GM23338 (cell line): Measurements from ENCODE around the gene SLC2A1. TPM values are rescaled to one million over a fixed set of nuclear protein-coding genes. Genes with fewer than 3 reads are reported as not detected.

Source experiments
- ATAC-seq: fragments of 200-7000 bp; cut with Tn5 transposase; 3 replicates; pipeline ENCODE4 v1.9.1; 2020
- DNase-seq: peaks from one replicate; pipeline ENCODE4 v3.0.0-alpha.2; 2015; ENCODE audit warnings: low spot score
- H2AFZ ChIP-seq: fragments of 200-600 bp; sonication (generic); 2 replicates; pipeline ENCODE4 v1.8.0; 2016; ENCODE audit warnings: antibody characterized with exemption, mild to moderate bottlenecking, moderate library complexity
- H3F3A ChIP-seq: fragments of 200-600 bp; sonication (generic); replicated peaks from 2 replicates; pipeline ENCODE4 v1.8.0; 2017; ENCODE audit warnings: antibody characterized with exemption, mixed run types, low read depth
- H3K27ac ChIP-seq: fragments of 200-600 bp; sonication (generic); 2 replicates; pipeline ENCODE4 v1.6.1; 2016; ENCODE audit warnings: low read depth
- H3K27me3 ChIP-seq: fragments of 200-600 bp; sonication (generic); 2 replicates; pipeline ENCODE4 v1.8.0; 2016; ENCODE audit warnings: mild to moderate bottlenecking, mixed run types, moderate library complexity; ENCODE audit not compliant: insufficient read depth
- H3K36me3 ChIP-seq: fragments of 200-600 bp; sonication (generic); 2 replicates; pipeline ENCODE4 v1.8.0; 2016; ENCODE audit warnings: mild to moderate bottlenecking; ENCODE audit not compliant: insufficient read depth
- H3K4me1 ChIP-seq: fragments of 200-600 bp; sonication (generic); 2 replicates; pipeline ENCODE4 v1.8.0; 2016; ENCODE audit warnings: mild to moderate bottlenecking, moderate library complexity; ENCODE audit not compliant: insufficient read depth
- H3K4me2 ChIP-seq: fragments of 200-600 bp; sonication (generic); 2 replicates; pipeline ENCODE4 v1.7.1; 2017; ENCODE audit warnings: mixed run types
- H3K4me3 ChIP-seq: fragments of 200-600 bp; sonication (generic); 2 replicates; pipeline ENCODE4 v1.6.1; 2016; ENCODE audit warnings: mixed run types
- H3K79me2 ChIP-seq: fragments of 200-600 bp; sonication (generic); replicated peaks from 2 replicates; pipeline ENCODE4 v1.8.0; 2017; ENCODE audit warnings: mild to moderate bottlenecking; ENCODE audit not compliant: insufficient read depth
- H3K9me2 ChIP-seq: fragments of 200-600 bp; sonication (generic); 2 replicates; pipeline ENCODE4 v1.8.0; 2017; ENCODE audit not compliant: insufficient read depth
- H4K20me1 ChIP-seq: fragments of 200-600 bp; sonication (generic); replicated peaks from 2 replicates; pipeline ENCODE4 v1.8.0; 2017; ENCODE audit warnings: mild to moderate bottlenecking; ENCODE audit not compliant: insufficient read depth
- H3K27ac Mint-ChIP-seq: 2 replicates; pipeline ENCODE4 v1.8.0; 2020; ENCODE audit warnings: inconsistent platforms, mild to moderate bottlenecking, moderate library complexity, mixed read lengths
- H3K27me3 Mint-ChIP-seq: 3 replicates; pipeline ENCODE4 v1.8.0; 2022; ENCODE audit warnings: low read depth, mild to moderate bottlenecking, moderate library complexity, mixed read lengths, inconsistent platforms; ENCODE audit not compliant: insufficient read depth, poor library complexity
- H3K36me3 Mint-ChIP-seq: 3 replicates; pipeline ENCODE4 v1.8.0; 2021; ENCODE audit warnings: low read depth, mild to moderate bottlenecking, inconsistent platforms, moderate library complexity, mixed read lengths
- H3K4me1 Mint-ChIP-seq: 3 replicates; pipeline ENCODE4 v1.8.0; 2020; ENCODE audit warnings: mild to moderate bottlenecking, inconsistent platforms, mixed read lengths
- H3K4me3 Mint-ChIP-seq: 3 replicates; pipeline ENCODE4 v1.8.0; 2021; ENCODE audit warnings: moderate library complexity, mild to moderate bottlenecking, inconsistent platforms, mixed read lengths
- H3K9me3 Mint-ChIP-seq: 3 replicates; pipeline ENCODE4 v1.8.0; 2020; ENCODE audit warnings: moderate library complexity, mild to moderate bottlenecking, inconsistent platforms, mixed read lengths
- CREB1 ChIP-seq: fragments of 250-450 bp; sonication (Bioruptor Pico); IDR thresholded peaks from 2 replicates; pipeline ENCODE4 v1.5.0; 2020; ENCODE audit warnings: low read depth, mild to moderate bottlenecking, moderate library complexity
- CTCF ChIP-seq, 2 experiments: fragments of 200-600 bp in 1 of 2; sonication (generic) in 1 of 2; conservative IDR thresholded peaks; 2 replicates each; pipeline versions ENCODE4 v1.5.1 to v1.6.1; 2016 to 2017; ENCODE audit warnings: antibody characterized with exemption in 2 of 2, low read depth in 2 of 2, mild to moderate bottlenecking in 2 of 2, moderate library complexity in 1 of 2
- EZH2 ChIP-seq: fragments of 200-600 bp; sonication (generic); IDR thresholded peaks from one replicate; pipeline ENCODE4 v1.8.0; 2017; ENCODE audit warnings: antibody characterized with exemption, mild to moderate bottlenecking, low read depth; ENCODE audit not compliant: unreplicated experiment
- EZH2phosphoT487 ChIP-seq: fragments of 200-600 bp; sonication (generic); IDR thresholded peaks from one replicate; pipeline ENCODE4 v1.8.1; 2018; ENCODE audit warnings: antibody characterized with exemption; ENCODE audit not compliant: unreplicated experiment
- JUNB ChIP-seq: IDR thresholded peaks from one replicate; pipeline ENCODE4 v1.6.1; 2016; ENCODE audit warnings: antibody characterized with exemption; ENCODE audit not compliant: unreplicated experiment
- NANOG ChIP-seq: IDR thresholded peaks from 2 replicates; pipeline ENCODE4 v1.6.1; 2016; ENCODE audit warnings: antibody characterized with exemption, borderline replicate concordance
- POLR2AphosphoS5 ChIP-seq: IDR thresholded peaks from 2 replicates; pipeline ENCODE4 v1.6.1; 2016; ENCODE audit warnings: antibody characterized with exemption, low read depth
- STAT1 ChIP-seq: IDR thresholded peaks from one replicate; pipeline ENCODE4 v1.6.1; 2016; ENCODE audit warnings: antibody characterized with exemption; ENCODE audit not compliant: unreplicated experiment
- ZNF331 ChIP-seq: fragments of 250-450 bp; sonication (Bioruptor Pico); IDR thresholded peaks from 2 replicates; pipeline ENCODE4 v1.5.0; 2020; ENCODE audit warnings: low read depth, mild to moderate bottlenecking, moderate library complexity
- polyA plus RNA-seq: library from polyadenylated mRNA; unstranded; fragments of >200 nt; fragmentation: Nextera tagmentation; extraction: Ambion mirVana; gene quantifications from 2 replicates; pipeline ENCODE4 v1.2.1, GENCODE V29; 2016
- total RNA-seq: library from RNA; depleted of rRNA; stranded (reverse); fragments of >200 nt; shearing (Covaris generic); gene quantifications from 2 replicates; pipeline ENCODE4 v1.2.3, GENCODE V29; 2014
- TF ChIP-seq, protein P1 (sequence below): IDR thresholded peaks from 2 replicates; pipeline ENCODE4 v1.6.1; 2016; ENCODE audit warnings: antibody characterized with exemption
- TF ChIP-seq, protein P2 (sequence below): fragments of 250-450 bp; sonication (Bioruptor Pico); IDR thresholded peaks from 2 replicates; pipeline ENCODE4 v1.5.0; 2020; ENCODE audit warnings: mild to moderate bottlenecking, moderate library complexity

The SLC2A1 gene
- total and polyA plus RNA-seq, 2 experiments from 2014 or later: 66.1 to 305 TPM

DNA sequence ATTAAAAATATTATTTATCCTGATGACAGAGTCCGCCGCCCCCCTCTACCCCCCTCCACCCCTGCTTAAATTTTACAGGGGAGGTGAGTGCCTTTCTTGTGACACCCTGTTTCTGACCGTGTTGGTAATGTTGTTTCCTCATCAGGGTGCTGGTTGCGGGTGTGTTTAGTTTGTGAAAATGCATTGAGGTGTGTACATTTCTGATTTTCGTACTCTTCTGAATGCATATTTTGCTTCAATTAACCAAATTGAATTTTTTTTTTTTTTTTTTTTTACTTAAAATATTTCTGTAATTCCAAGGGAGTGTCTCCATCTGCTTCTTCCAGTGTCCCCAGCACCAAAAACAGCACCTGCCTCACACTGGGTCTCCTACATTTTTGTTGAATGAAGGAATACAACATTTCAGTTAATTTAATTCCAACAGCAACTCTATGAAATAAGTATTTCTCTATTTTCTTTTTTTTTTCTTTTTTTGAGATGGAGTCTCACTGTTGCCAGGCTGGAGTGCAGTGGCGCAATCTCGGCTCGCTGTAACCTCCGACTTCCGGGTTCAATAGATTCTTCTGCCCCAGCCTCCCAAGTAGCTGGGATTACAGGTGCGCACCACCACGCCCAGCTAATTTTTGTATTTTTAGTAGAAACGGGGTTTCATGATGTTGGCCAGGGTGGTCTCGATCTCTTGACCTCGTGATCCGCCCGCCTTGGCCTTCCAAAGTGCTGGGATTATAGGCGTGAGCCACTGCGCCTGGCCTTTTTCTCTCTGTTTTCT, 5.6 kb upstream of the SLC2A1 start:
- Mint-ChIP-seq H3K36me3 (peaks cover 15% of the 10 kb centered on the region), H3K4me3 (no peak overlapping the region), H3K27me3 (peaks cover 21% of the 10 kb centered on the region), H3K9me3 (no peaks in the 10 kb centered on the region; the same call in 2 of the 3 replicates), H3K27ac (no peak overlapping the region), H3K4me1 (peaks cover 51% of the 10 kb centered on the region)
- H3K4me2 ChIP-seq: peak overlapping the region; percentile 69
- no peaks in the 10 kb centered on the region for H3K36me3 ChIP-seq
- DNase-seq (no peak), ATAC-seq (no peak)
- TF ChIP-seq POLR2AphosphoS5: no peak
- no peak overlapping the region for H3K4me3 ChIP-seq
- peak overlapping the region; percentile 93 for H3K27ac ChIP-seq
- no peak overlapping the region for H2AFZ ChIP-seq
- no peaks in the 10 kb centered on the region for H3K27me3 ChIP-seq
- no peaks in the 10 kb centered on the region for H3K9me2 ChIP-seq
- H3K79me2 ChIP-seq: peaks cover 46% of the 10 kb centered on the region
- no peaks in the 10 kb centered on the region for H4K20me1 ChIP-seq
- peaks cover 13% of the 10 kb centered on the region for H3F3A ChIP-seq
- H3K4me1 ChIP-seq: peaks cover 53% of the 10 kb centered on the region

DNA sequence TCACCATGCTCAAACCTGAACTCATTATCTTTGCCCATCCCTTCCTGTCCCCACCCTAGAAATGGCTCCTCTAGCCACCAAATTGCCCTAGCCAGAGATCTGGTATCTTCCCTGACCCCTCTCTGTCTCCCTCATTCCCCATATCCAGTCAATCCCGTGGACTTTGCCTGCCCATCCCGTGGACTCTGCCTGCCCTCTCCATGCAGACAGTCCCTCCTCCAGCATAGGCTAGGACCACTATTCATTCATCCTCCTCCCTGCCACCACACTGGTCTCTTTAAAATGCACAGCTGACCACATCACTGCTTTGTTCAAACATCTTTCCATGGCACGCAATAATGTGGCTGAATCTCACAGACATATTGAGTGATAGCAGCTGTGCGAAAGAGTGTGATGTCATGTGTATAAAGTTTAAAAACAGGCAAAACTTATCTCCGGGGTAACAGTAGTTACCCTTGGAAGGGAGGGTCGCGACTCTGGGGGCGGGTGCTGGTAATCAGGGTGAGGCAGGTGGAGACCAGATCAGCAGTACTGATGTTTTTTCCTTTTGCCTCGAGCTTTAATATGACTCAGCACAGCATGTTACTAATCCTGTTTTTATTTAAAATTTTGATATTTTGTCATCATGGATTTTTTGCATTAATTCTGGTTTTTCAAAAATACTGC, 4.8 kb upstream of the SLC2A1 start:
- Mint-ChIP-seq H3K4me1 (peaks cover 51% of the 10 kb centered on the region), H3K27ac (peak overlapping the region; percentile 98), H3K27me3 (peaks cover 23% of the 10 kb centered on the region), H3K4me3 (peak overlapping the region; percentile 48), H3K36me3 (peaks cover 15% of the 10 kb centered on the region), H3K9me3 (no peaks in the 10 kb centered on the region; the same call in 2 of the 3 replicates)
- peak overlapping the region; percentile 93 for H3K27ac ChIP-seq
- DNase-seq (no peak), ATAC-seq (no peak)
- TF ChIP-seq, protein P1, sequence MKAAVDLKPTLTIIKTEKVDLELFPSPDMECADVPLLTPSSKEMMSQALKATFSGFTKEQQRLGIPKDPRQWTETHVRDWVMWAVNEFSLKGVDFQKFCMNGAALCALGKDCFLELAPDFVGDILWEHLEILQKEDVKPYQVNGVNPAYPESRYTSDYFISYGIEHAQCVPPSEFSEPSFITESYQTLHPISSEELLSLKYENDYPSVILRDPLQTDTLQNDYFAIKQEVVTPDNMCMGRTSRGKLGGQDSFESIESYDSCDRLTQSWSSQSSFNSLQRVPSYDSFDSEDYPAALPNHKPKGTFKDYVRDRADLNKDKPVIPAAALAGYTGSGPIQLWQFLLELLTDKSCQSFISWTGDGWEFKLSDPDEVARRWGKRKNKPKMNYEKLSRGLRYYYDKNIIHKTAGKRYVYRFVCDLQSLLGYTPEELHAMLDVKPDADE: no peak
- TF ChIP-seq POLR2AphosphoS5 (no peak), ZNF331 (no peak), STAT1 (no peak), CTCF (conservative IDR thresholded peaks at IDR 0.05; ENCODE audit: low read depth in 2 of 2) (no peak), NANOG (no peak), JUNB (no peak), EZH2 (no peak), EZH2phosphoT487 (no peak), CREB1 (CRISPR knock-in tag) (no peak)
- TF ChIP-seq, protein P2, sequence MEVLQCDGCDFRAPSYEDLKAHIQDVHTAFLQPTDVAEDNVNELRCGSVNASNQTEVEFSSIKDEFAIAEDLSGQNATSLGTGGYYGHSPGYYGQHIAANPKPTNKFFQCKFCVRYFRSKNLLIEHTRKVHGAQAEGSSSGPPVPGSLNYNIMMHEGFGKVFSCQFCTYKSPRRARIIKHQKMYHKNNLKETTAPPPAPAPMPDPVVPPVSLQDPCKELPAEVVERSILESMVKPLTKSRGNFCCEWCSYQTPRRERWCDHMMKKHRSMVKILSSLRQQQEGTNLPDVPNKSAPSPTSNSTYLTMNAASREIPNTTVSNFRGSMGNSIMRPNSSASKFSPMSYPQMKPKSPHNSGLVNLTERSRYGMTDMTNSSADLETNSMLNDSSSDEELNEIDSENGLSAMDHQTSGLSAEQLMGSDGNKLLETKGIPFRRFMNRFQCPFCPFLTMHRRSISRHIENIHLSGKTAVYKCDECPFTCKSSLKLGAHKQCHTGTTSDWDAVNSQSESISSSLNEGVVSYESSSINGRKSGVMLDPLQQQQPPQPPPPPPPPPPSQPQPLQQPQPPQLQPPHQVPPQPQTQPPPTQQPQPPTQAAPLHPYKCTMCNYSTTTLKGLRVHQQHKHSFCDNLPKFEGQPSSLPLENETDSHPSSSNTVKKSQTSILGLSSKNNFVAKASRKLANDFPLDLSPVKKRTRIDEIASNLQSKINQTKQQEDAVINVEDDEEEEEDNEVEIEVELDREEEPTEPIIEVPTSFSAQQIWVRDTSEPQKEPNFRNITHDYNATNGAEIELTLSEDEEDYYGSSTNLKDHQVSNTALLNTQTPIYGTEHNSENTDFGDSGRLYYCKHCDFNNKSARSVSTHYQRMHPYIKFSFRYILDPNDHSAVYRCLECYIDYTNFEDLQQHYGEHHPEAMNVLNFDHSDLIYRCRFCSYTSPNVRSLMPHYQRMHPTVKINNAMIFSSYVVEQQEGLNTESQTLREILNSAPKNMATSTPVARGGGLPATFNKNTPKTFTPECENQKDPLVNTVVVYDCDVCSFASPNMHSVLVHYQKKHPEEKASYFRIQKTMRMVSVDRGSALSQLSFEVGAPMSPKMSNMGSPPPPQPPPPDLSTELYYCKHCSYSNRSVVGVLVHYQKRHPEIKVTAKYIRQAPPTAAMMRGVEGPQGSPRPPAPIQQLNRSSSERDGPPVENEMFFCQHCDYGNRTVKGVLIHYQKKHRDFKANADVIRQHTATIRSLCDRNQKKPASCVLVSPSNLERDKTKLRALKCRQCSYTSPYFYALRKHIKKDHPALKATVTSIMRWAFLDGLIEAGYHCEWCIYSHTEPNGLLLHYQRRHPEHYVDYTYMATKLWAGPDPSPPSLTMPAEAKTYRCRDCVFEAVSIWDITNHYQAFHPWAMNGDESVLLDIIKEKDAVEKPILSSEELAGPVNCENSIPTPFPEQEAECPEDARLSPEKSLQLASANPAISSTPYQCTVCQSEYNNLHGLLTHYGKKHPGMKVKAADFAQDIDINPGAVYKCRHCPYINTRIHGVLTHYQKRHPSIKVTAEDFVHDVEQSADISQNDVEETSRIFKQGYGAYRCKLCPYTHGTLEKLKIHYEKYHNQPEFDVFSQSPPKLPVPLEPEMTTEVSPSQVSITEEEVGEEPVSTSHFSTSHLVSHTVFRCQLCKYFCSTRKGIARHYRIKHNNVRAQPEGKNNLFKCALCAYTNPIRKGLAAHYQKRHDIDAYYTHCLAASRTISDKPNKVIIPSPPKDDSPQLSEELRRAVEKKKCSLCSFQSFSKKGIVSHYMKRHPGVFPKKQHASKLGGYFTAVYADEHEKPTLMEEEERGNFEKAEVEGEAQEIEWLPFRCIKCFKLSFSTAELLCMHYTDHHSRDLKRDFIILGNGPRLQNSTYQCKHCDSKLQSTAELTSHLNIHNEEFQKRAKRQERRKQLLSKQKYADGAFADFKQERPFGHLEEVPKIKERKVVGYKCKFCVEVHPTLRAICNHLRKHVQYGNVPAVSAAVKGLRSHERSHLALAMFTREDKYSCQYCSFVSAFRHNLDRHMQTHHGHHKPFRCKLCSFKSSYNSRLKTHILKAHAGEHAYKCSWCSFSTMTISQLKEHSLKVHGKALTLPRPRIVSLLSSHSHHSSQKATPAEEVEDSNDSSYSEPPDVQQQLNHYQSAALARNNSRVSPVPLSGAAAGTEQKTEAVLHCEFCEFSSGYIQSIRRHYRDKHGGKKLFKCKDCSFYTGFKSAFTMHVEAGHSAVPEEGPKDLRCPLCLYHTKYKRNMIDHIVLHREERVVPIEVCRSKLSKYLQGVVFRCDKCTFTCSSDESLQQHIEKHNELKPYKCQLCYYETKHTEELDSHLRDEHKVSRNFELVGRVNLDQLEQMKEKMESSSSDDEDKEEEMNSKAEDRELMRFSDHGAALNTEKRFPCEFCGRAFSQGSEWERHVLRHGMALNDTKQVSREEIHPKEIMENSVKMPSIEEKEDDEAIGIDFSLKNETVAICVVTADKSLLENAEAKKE (CRISPR knock-in tag): no peak
- no peaks in the 10 kb centered on the region for H3K27me3 ChIP-seq
- H2AFZ ChIP-seq: no peak overlapping the region
- H3F3A ChIP-seq: peaks cover 13% of the 10 kb centered on the region
- peak overlapping the region; percentile 69 for H3K4me2 ChIP-seq
- no peaks in the 10 kb centered on the region for H3K36me3 ChIP-seq
- H3K4me3 ChIP-seq: peak overlapping the region; percentile 30; the same call in 1 of the 2 replicates
- no peaks in the 10 kb centered on the region for H4K20me1 ChIP-seq
- H3K9me2 ChIP-seq: no peaks in the 10 kb centered on the region
- H3K4me1 ChIP-seq: peaks cover 53% of the 10 kb centered on the region
- H3K79me2 ChIP-seq: peaks cover 51% of the 10 kb centered on the region
